Measurements from ENCODE around the gene KRT78.
"Not testable (repeated sequence)": the region's sequence is repeated elsewhere in the genome, so short reads cannot be mapped to it uniquely, and the experiment has no call there.

KRT78 gene

DNA sequence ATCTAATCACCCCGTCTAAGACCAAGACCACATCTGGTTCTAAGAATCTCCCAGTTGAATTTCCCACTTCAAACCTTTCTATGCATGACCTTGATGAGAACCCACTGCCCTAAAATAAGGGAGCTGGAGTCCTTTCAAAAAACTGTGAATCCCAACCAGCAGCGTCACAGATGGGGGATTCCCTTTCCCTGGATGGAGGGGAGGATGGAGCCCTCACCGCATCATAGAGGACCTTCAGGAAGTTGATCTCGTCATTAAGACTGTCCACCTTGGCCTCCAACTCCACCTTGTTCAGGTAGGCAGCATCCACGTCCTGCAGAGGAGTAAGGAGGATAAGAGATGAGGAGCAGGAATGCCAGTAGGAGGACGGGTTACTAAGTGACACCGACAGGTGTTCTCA is 39.6 kb downstream of the KRT78 start:
- no peak for DNase-seq

DNA sequence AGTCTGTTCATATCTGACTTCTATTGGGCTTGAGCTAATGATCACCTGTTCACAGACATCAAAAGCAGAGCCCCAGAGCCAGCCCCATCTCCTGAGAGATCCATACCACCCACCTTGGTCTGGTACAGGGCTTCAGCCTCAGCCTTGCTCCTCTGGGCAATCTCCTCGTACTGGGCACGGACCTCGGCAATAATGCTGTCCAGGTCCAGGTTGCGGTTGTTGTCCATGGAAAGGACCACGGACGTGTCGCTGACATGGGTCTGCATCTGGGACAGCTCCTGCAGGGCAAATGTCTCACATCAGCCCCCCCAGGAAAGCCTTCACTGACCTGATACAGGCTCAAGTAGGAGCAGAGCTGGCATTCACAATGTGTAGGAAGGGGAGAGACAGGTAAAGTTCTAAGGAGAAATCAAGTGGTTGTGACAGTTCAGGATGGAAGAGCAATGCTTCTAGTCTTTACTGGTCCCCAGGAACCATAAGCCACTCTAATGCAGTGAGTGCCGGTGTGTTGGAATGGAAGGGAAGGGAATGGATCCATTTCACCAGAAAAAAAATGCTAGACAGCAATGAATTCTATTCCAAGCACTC is 40.1 kb downstream of the KRT78 start:
- DNase-seq, result no peak

DNA sequence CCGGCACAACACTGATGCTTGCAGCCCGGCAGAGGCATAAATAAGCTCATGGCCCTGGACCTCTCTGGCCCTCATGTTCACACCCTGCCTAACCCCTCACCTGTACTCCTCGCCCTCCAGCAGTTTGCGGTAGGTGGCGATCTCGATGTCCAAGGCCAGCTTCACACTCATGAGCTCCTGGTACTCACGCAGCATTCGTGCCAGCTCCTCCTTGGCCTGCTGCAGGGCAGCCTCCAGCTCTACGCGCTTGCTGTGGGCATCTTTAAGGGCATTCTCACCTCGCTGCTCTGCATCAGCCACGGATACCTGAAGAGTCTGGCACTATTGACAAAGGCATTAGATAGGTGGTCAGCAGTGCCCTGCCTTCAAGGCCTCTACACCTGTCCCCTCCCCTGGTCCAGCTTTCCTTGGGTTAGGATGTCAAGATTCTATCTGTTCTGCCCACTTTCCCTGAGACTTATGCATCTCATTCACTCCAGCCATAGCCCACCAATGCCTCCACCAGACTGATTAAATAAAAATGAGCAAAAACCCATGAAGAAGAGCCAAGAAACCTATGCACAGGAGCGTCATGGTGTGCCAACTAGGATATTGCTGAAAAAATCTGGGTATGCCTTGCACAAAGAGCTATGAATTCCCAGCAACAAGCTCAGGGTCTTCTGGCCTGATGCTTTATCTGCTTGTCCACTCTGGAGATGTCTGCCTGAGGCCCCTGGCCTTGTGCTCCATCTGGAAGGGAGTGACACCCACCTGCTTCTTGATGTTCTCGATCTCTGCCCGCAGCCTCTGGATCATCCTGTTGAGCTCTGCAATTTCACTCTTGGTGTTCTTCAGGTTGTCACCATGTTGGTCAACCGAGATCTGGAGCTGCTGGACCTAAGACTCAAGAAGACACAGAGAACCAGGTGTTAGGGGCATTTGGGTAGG is 41.0 kb downstream of the KRT78 start:
- DNase-seq, result no peak

DNA sequence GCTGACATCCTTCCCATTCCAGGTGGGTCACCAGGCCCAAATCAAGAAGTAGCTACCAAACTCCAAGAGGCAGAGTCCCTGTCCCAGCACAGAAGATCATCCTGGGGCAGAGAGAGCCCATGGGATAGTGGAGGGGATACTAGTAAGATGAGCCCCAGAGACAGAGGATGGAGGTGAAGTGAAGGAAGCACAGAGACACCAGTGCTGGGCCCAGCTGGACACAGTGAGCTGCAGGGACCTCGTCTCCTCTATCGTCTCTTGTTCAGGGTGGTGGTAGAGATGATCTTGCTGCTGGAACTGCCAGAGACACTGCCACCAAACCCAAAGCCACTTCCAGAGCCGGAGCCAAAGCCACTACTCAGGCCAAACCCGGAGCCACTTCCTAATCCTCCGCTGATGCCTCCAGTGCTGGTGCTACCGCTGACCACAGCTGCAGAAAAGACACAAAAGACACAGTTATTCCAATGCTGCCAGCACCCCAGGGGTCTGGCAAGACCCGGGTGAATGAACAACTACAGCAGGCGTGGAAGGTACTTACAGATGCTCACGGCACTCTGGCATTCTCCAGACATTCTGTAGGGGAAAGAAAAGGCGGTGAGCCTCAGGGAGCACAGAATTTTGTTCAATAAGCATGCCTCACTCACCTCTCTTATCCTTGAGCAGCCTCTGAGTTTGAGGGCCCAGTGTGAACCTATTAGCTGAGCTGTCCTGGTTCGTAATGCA is 41.8 kb downstream of the KRT78 start:
- DNase-seq, result no peak

DNA sequence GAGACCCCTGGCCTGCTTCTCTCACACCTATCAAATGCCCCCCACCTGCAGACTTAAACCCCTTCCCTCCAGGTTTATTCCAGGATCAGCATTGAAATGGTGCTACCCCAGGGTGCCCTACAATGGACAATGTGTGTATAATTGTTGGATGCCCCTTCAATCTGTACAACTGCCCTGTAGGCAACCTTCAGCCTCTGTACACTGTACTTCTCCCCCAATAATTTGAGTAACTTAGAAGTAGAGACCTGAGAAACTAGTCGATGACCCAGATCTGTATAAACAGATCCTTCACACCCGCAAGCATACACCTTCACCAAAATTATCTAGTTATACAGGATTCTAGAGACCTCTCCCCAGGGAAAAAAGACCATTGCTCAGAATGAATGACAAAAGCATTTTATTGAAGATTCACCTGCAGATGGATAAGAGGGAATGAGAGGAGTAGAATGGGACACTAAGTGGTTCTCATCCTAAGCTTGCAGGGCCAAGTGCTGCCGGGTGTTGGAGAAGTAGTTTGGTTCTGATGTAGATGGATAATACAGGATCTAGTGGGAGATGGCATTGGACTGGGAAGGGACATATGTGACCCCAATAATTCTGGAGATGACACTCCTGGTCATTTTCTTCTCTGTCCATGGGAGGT is 42.5 kb downstream of the KRT78 start:
- DNase-seq, result no peak

DNA sequence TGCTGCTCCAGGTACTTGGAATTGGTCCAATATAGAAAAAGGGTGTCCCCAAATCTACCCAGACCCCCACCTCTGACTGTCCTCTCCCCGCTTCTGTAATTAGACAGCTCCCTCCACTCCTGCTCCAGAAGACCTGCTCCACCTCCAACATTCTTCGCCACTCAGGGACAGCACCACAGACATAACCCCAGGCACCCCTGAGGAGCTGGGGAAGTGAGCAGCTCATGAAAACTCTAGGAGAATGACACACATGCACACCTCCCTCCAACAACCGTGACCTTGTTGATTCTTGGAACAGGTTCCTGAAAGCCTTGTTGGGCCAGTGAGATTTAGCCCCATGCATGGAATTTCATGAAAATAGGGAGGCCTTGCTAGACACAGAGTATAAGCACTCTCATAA is 43.1 kb downstream of the KRT78 start:
- no peak for DNase-seq

DNA sequence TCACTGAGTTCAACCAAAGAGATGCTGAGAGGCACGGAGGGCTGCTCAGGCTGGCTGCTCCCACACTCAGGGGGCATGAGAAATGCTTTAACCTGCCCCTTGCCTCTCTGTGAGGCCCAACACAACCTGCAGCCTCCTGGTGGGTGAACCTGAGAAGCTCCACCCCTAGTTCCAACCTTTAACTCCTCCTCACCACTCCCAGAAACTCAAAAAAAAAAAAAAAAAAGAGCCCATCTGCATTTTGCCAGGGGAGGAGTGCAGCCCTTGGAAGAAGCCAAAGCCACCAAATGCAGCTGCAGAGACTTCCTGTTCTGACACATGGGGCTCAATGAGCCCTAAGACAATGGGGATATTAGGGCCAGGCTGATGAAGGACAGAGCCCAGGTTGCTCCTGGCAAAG is 43.8 kb downstream of the KRT78 start:
- DNase-seq, result no peak

DNA sequence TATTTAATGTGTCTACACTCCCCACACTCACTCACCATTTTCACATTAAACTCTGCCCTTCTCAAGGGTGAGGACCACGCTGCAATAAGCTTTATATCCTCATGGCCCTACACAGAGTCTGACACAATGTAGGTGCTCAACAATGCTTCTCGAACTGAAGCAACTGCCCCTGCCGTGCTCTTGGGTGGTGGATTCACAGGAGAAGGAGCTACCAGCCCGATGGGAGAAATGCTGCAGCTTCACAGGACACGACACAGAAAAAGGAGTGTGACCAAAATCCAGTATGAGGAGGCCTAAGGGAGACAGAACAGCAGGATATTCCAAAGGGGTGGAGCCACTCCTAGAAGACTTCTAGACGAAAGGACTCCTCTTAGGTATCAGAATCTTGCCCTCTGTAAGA is 46.4 kb downstream of the KRT78 start:
- no peak for DNase-seq

DNA sequence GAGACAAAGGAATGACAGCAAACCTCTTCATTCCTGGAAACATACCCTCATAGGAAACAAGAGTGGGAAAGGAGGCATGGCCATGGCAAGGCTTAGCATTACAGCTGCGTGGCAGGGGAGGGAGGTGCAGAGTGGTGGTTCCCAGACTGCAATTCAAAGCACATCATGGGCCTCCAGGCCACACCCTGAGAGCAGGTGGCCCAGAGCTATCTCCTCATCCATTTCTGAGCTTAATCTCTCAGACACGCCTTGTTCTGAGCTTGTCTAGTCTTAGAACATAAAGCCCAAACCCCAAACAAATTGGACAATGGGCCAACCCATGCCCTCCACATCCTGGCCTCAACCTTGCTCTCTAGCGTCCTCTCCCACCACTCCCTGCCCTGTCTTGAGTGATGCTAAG is 47.0 kb downstream of the KRT78 start:
- DNase-seq, result no peak

DNA sequence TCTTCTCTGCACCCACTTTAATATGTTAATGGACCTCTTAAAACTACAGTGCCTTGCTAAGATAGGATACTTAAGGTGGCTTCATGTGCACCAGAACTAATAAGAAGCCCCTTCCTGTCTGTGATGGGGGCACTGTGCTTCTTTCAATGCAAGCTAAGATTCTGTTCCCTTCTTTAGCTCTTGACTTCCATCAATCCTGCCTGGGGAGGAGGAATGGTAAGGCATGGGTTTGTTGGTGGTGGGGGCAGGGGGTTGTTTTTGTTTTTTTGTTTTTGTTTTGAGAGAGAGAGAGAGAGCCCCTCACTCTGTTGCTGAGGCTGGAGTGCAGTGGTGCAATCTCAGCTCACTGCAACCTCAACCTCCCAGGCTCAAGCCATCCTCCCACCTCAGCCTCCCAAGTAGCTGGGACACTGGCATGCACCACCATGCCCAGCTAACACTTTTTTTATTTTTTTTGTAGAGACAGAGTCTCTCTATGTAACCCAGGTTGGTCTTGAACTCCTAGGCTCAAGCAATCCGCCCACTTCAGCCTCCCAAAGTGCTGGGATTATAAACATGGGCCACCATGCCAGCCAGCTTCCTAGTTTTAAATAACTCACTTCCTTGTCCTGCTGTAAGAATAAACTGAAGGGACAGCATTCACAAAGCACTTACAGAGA is 48.4 kb downstream of the KRT78 start:
- no peak for DNase-seq

DNA sequence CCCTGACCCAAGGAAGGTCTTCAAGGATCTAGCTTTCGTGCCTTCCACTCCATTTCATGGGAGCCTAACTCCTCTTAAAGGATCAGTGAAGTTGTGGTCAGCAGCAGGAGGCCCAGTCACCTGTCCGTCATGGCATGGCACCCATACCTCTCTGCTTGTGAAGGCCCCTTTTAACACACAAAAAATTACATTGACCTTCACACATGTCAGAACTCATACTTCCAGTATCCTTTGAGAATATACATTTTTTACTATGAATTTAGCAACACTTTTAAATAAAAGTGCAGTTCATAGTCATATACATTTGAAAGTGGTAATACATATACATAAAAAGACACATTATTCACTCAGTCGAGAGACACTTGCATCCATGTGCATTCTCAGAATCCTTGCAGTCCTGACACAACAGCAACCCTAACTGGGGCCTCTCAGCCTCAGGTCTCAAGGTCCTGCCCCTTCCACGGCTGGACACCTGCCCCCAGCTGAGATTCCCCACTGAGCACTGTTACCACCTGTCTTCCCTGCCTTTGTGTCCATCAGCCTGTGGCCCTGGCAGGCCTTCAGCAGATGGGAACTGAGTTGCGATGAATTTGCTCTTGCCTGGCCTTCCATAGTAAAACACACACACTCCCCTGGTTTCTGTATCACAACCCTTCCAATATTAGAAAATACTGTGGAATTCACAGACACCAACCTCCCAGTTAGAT is 49.1 kb downstream of the KRT78 start:
- no peak for DNase-seq

DNA sequence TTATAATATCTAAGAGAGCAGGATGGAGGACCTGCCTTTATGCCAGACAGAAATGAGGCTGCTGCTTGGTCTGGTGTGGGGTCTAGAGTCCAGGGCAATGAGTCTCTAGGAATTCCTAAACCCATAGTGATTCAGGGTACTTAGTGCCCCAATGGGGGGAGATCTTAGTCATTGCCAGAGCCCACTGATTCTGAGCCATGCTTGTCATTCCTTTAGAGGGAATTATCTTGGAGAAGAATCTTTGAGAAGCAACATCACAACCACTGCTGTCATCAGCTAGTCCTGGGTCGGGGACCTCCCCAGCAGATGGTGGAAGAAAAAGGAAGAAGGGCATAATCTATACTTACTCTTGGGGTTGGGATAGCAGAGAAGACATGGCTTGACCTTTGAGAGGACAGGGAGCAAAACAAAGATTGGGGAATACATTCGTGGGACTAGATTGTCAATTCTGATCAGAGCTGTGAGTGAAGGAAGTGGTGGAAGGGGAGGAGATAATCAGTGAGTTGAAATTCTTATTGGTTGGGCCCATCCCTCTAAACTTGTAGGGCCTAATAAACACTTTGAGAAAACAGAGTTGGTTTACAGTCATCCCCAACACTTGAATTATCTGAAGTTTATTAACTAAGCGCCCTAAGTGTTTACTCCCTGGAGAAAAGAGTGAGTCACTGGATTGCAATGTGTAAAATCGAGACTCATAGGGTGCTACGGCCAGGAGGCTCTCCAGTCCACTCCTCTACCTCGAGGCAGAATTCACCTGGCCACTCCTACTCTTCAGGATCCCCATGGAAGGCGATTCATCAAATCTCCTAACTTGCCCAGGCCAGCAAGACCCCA is 49.9 kb downstream of the KRT78 start:
- no peak for DNase-seq

DNA sequence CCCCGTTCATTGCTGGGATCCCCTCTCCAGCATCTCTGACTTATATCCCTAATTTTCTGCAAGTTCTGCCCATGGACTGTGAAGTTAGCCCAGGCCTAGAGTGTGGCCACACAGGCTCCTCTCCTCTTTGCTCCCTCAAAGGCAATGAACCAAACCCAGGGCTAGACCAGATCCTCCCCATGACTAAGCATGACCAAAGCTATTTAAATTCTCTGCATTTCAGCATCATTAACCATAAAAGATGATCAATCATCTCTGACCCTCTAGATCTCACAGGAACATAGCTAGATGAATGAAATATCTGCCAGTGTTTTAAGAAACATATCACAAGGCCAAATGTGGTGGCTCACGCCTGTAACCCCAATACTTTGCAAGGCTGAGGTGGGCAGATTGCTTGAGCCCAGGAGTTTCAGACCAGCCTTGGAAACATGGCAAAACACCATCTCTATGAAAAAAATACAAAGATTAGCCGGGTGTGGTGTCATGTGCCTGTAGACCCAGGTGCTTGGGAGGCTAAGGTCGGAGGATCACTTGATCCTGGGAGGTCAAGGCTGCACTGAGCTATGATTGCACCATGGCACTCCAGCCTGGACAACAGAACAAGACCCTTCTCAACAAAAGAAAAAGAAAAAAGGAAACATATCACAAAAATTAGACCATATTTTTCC is 50.7 kb downstream of the KRT78 start:
- no peak for DNase-seq

DNA sequence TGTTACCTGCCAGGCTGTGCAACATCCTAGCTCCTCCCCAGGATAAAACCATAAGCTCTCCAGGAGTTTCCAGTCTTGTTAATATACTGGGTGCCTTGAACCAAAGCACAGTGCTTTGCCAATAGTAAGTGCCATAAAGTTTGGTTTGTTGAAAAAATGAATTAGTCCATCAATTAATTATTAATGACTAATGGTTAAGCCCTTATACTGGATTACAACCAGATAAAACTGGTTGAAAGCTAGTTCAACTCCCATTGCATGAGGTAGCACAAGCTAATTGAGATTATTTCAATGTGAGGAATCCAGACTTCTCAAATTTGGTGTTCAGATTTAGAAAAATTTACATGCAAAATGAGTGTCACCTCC is 51.3 kb downstream of the KRT78 start:
- no peak for DNase-seq

DNA sequence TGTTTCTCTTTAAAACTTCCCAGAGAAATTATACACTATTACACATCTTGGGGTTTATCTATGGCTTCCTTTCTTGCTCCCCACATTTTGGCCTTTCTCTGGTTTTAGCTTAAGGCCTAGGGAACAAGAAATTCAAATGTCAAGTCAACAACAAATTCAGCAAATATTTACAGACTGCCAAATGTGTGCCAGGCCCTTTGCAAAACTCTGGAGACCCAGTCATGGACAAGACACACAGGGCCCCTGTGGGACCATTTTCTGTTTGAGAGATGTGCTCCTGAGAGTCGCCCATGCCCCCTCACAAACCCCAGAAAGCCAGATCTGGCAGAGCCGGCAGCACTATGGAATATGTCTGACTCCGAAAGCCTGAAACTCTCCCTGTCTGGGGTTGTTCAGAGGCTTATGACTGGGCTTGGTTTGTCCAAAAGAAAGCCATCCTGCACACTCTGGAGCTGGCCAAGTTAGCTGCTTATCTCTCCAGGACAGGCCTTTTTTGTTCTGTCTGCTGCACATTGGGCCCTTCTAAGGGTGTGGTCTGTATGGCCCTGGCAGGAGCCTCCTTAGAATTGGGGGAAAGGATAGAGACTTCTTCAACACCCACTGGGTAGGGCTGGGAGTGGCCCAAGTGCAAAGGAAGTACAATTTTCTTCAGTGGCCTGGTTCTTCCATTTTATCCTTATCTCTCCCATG is 51.8 kb downstream of the KRT78 start:
- DNase-seq, result no peak

DNA sequence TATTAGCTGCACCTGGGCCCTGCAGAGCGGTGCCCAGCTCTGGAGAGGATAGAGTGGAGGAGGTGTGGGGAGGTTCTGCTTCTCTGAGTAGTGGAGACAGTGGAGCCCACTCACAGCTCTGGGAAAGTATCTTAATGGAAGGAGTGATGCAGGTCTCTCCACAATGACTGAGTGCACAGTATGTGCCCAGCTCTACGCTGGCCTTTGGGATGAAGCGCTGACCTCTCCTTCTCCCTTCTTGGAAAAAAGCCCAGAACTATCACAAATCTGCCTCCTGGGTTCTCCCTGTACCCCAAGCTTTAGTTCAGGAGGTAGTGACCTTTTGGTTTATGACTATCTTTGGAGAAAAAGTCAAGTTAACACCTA is 52.4 kb downstream of the KRT78 start:
- DNase-seq, result no peak

DNA sequence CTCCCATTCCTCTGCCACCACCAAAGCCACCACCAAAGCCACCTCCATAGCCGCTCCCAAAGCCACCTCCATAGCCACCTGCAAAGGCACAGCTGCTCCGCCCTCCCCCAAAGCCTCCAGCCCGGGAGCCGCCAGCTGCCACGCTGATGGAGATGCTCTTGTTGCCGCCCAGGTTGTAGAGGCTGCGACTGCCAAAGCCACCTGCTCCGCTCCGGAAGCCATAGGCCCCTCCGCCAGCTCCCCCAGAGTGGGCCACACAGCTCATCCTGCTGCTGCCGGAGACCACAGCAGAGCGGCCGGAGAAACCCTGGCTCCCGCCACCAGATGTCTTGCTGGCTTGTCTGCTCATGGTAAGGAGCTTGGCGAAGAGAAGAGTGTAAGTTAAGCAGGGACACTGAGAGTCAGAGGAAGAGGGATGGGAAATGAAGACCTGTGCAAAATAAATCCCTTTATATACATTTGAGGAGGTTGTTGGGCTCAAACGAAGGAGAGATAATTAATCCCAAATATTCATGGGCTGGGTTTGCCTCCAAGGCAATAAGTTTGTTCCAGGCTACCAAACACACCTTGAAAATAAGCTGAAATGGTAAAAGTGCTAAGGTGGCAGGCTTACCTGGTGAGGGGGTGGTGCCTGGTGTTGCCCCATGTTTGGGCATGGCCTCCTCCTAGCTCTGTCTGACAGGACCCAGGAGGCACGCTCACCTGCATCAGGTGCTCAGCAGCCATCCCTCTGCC is 52.9 kb downstream of the KRT78 start, which contains the start of gene KRT3:
KRT3 (minus strand) TSS at position 424 of the 735 bp plus-strand sequence; CDS start at position 349, 75 bp downstream.
- DNase-seq, result no peak

DNA sequence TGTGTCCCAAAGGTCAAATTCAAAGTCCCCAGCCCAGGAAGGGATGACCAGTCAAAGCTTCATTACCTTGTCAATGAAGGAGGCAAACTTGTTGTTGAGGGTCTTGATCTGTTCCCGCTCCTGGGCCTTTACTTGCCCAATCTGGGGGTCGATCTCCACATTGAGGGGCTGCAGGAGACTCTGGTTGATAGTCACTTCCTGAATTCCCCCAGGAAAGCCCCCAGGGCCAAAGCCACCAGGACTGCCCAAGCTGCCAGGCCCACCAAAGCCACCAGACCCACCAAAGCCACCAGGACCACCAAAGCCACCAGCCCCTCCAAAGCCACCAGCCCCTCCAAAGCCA is 53.5 kb downstream of the KRT78 start:
- DNase-seq, result not testable (repeated sequence)
